Measurements from ENCODE around the gene TATDN2. TPM values are rescaled to one million over a fixed set of nuclear protein-coding genes. Genes with fewer than 3 reads are reported as not detected.

Gene TATDN2
- total and polyA plus RNA-seq, 2 donors (not counting 3 experiments of a cell fraction or from before 2014, with no cell fraction given): 10.7 to 26.8 TPM

GRCh38 chr3:10303105-10303504 lies 54.8 kb downstream of the TATDN2 start:
- ChIA-PET POLR2A (no interaction called here), CTCF (no interaction called here)
- FAIRE-seq (no peak), DNase-seq (ENCODE audit: low read depth, low spot score) (no peak)
- no peaks in the 10 kb centered on the region for H3K79me2 ChIP-seq (ENCODE audit: control insufficient read depth, insufficient read depth, low read length)
- H4K20me1 ChIP-seq (replicated peaks; ENCODE audit: control insufficient read depth, extremely low read depth, insufficient read depth, low read length): no peaks in the 10 kb centered on the region
- TF ChIP-seq MYC (IDR thresholded peaks at IDR 0.05; ENCODE audit: low read depth, low read length): no peak
- TF ChIP-seq POLR2A (IDR thresholded peaks at IDR 0.05; ENCODE audit: low read depth, low read length): peak; percentile 32
- no peak for TF ChIP-seq JUN (IDR thresholded peaks at IDR 0.05; ENCODE audit: borderline replicate concordance, insufficient read depth, insufficient read length, low read depth)
- TF ChIP-seq MAX (IDR thresholded peaks at IDR 0.05; ENCODE audit: insufficient read depth, insufficient read length): no peak
- TF ChIP-seq FOS (IDR thresholded peaks at IDR 0.05; ENCODE audit: borderline replicate concordance, insufficient read depth, low read length): no peak
- no peak overlapping the region for H2AFZ ChIP-seq (ENCODE audit: low read depth, low read length)
- no peaks in the 10 kb centered on the region for H3K9me1 ChIP-seq (replicated peaks; ENCODE audit: control insufficient read depth, extremely low read depth, insufficient read depth, low read length)
- BruUV-seq (replicated peaks): no TSS peak
- dilution Hi-C loops (cut with MboI; ENCODE audit: extremely low pct_ligation_motif_present, low sequenced_read_pairs) (no loop called here), intact Hi-C loops (cut with micrococcal nuclease) (no loop called here)
- H3K9me3 ChIP-seq (replicated peaks; ENCODE audit: control insufficient read depth, insufficient read depth, low read length): no peaks in the 10 kb centered on the region
- H3K4me1 ChIP-seq (ENCODE audit: control insufficient read depth, extremely low read depth, insufficient read depth, low read length): peaks cover 3% of the 10 kb centered on the region
- no peak overlapping the region for H3K27ac ChIP-seq (ENCODE audit: insufficient read depth, low read depth, low read length)
- H3K4me3 ChIP-seq (replicated peaks in 1 of 3; ENCODE audit: insufficient read depth in 1 of 3, low read depth in 1 of 3, low read length in 3 of 3): no peak overlapping the region
- peaks cover 44 to 56% of the 10 kb centered on the region in 2 experiments for H3K36me3 ChIP-seq (ENCODE audit: control insufficient read depth in 2 of 2, extremely low read depth in 1 of 2, insufficient read depth in 2 of 2, low read length in 2 of 2)
- no peak overlapping the region for H3K4me2 ChIP-seq (ENCODE audit: insufficient read depth, low read length)
- H3K9ac ChIP-seq (replicated peaks; ENCODE audit: extremely low read depth, insufficient read depth, low read length): no peak overlapping the region
- no peaks in the 10 kb centered on the region for H3K27me3 ChIP-seq (ENCODE audit: control insufficient read depth in 2 of 2, insufficient read depth in 2 of 2, low read length in 2 of 2)

- ChIA-PET CTCF (no interaction called here), POLR2A (no interaction called here)
- Histone ChIP-seq H3K27ac (ENCODE audit: insufficient read depth, low read depth, low read length) (no peak overlapping the region), H3K36me3 (ENCODE audit: control insufficient read depth in 2 of 2, extremely low read depth in 1 of 2, insufficient read depth in 2 of 2, low read length in 2 of 2) (peaks cover 44 to 56% of the 10 kb centered on the region in 2 experiments), H2AFZ (ENCODE audit: low read depth, low read length) (no peak overlapping the region), H3K27me3 (ENCODE audit: control insufficient read depth in 2 of 2, insufficient read depth in 2 of 2, low read length in 2 of 2) (no peaks in the 10 kb centered on the region), H4K20me1 (replicated peaks; ENCODE audit: control insufficient read depth, extremely low read depth, insufficient read depth, low read length) (no peaks in the 10 kb centered on the region), H3K9ac (replicated peaks; ENCODE audit: extremely low read depth, insufficient read depth, low read length) (no peak overlapping the region), H3K9me3 (replicated peaks; ENCODE audit: control insufficient read depth, insufficient read depth, low read length) (no peaks in the 10 kb centered on the region), H3K4me3 (replicated peaks in 1 of 3; ENCODE audit: insufficient read depth in 1 of 3, low read depth in 1 of 3, low read length in 3 of 3) (no peak overlapping the region), H3K4me2 (ENCODE audit: insufficient read depth, low read length) (no peak overlapping the region), H3K9me1 (replicated peaks; ENCODE audit: control insufficient read depth, extremely low read depth, insufficient read depth, low read length) (no peaks in the 10 kb centered on the region), H3K79me2 (ENCODE audit: control insufficient read depth, insufficient read depth, low read length) (no peaks in the 10 kb centered on the region), H3K4me1 (ENCODE audit: control insufficient read depth, extremely low read depth, insufficient read depth, low read length) (peaks cover 5% of the 10 kb centered on the region)
- DNase-seq (ENCODE audit: low read depth, low spot score) (no peak), FAIRE-seq (no peak)
- intact Hi-C loops (cut with micrococcal nuclease) (no loop called here), dilution Hi-C loops (cut with MboI; ENCODE audit: extremely low pct_ligation_motif_present, low sequenced_read_pairs) (no loop called here)
- BruUV-seq (replicated peaks): no TSS peak
- no peak for TF ChIP-seq JUN (IDR thresholded peaks at IDR 0.05; ENCODE audit: borderline replicate concordance, insufficient read depth, insufficient read length, low read depth)
- TF ChIP-seq EZH2 (IDR thresholded peaks at IDR 0.05; ENCODE audit: borderline replicate concordance, low read depth, low read length, severe bottlenecking): no peak
- no peak for TF ChIP-seq POLR2A (IDR thresholded peaks at IDR 0.05; ENCODE audit: low read depth, low read length)
- no peak for TF ChIP-seq MYC (IDR thresholded peaks at IDR 0.05; ENCODE audit: low read depth, low read length)
- TF ChIP-seq MAX (IDR thresholded peaks at IDR 0.05; ENCODE audit: insufficient read depth, insufficient read length): no peak
- no peak for TF ChIP-seq GATA2 (IDR thresholded peaks at IDR 0.05; ENCODE audit: insufficient read depth, insufficient read length, low read depth, low read length)
- no peak for TF ChIP-seq POLR2AphosphoS5 (IDR thresholded peaks at IDR 0.05; ENCODE audit: insufficient read depth, low read depth, low read length)
- no peak for TF ChIP-seq CTCF (IDR thresholded peaks at IDR 0.05; ENCODE audit: extremely low read depth in 1 of 2, insufficient read depth in 1 of 2, low read depth in 1 of 2, low read length in 2 of 2)
- no peak for TF ChIP-seq FOS (IDR thresholded peaks at IDR 0.05; ENCODE audit: borderline replicate concordance, insufficient read depth, low read length)
Measured at GRCh38 chr3:10303785-10304184, 55.5 kb downstream of the TATDN2 start.
